AG08396 (cell line): ENCODE results near the gene SPECC1.
"Not testable (repeated sequence)": the region's sequence is repeated elsewhere in the genome, so short reads cannot be mapped to it uniquely, and the experiment has no call there.

Experiments used
- DNase-seq: peaks from one replicate; pipeline ENCODE4 v3.0.0; 2012; ENCODE audit warnings: low spot score, mixed read lengths

SPECC1 gene

GRCh38 chr17:20092973-20093626, 83.9 kb downstream of the SPECC1 start:
- no peak for DNase-seq

- no peak for DNase-seq
Measured at GRCh38 chr17:20094777-20095176, 85.6 kb downstream of the SPECC1 start.

- peak; percentile 45 for DNase-seq
Measured at GRCh38 chr17:20095336-20096080, 86.3 kb downstream of the SPECC1 start.

GRCh38 chr17:20096430-20096829, 87.3 kb downstream of the SPECC1 start:
- DNase-seq = no peak

- DNase-seq = no peak
Measured at GRCh38 chr17:20097330-20097729, 88.2 kb downstream of the SPECC1 start.

GRCh38 chr17:20098314-20098713, 89.2 kb downstream of the SPECC1 start:
- DNase-seq = no peak

- DNase-seq = not testable (repeated sequence)
Measured at GRCh38 chr17:20100806-20101205, 91.6 kb downstream of the SPECC1 start.

GRCh38 chr17:20103454-20104446, 94.6 kb downstream of the SPECC1 start:
- DNase-seq = no peak

GRCh38 chr17:20105539-20106280, 96.6 kb downstream of the SPECC1 start:
- DNase-seq = no peak

- not testable (repeated sequence) for DNase-seq
Measured at GRCh38 chr17:20106446-20106845, 97.3 kb downstream of the SPECC1 start.

GRCh38 chr17:20109076-20109475, 99.9 kb downstream of the SPECC1 start:
- DNase-seq = no peak

GRCh38 chr17:20111538-20111937, 102.4 kb downstream of the SPECC1 start:
- DNase-seq = no peak

- DNase-seq = no peak
Measured at GRCh38 chr17:20114466-20114865, 105.3 kb downstream of the SPECC1 start.

- peak; percentile 46 for DNase-seq
Measured at GRCh38 chr17:20116683-20117309, 107.6 kb downstream of the SPECC1 start.

GRCh38 chr17:20118280-20118679, 109.1 kb downstream of the SPECC1 start:
- no peak for DNase-seq

- DNase-seq = no peak
Measured at GRCh38 chr17:20120836-20121235, 111.7 kb downstream of the SPECC1 start.

GRCh38 chr17:20121359-20122253, 112.4 kb downstream of the SPECC1 start:
- DNase-seq = peak; percentile 68

GRCh38 chr17:20122254-20122879, 113.2 kb downstream of the SPECC1 start:
- DNase-seq = no peak

- no peak for DNase-seq
Measured at GRCh38 chr17:20123209-20123608, 114.0 kb downstream of the SPECC1 start.

GRCh38 chr17:20125724-20126123, 116.6 kb downstream of the SPECC1 start:
- DNase-seq = no peak
